ENCODE measurements around the gene COX5A. TPM values are rescaled to one million over a fixed set of nuclear protein-coding genes. Genes with fewer than 3 reads are reported as not detected.
A peak's percentile ranks its signal among the peaks of the same experiment; 100 is the strongest.

COX5A gene
- total RNA-seq (10 to 100 TPM; 40.7 to 44.2 TPM), total RNA-seq (16.4 to 133 (median 28.1) reads per million in 172 experiments)
- 157 TPM for polyA plus RNA-seq (2013, experiment 1 of 2)
- 128 TPM for polyA plus RNA-seq (2013, experiment 2 of 2)

DNA sequence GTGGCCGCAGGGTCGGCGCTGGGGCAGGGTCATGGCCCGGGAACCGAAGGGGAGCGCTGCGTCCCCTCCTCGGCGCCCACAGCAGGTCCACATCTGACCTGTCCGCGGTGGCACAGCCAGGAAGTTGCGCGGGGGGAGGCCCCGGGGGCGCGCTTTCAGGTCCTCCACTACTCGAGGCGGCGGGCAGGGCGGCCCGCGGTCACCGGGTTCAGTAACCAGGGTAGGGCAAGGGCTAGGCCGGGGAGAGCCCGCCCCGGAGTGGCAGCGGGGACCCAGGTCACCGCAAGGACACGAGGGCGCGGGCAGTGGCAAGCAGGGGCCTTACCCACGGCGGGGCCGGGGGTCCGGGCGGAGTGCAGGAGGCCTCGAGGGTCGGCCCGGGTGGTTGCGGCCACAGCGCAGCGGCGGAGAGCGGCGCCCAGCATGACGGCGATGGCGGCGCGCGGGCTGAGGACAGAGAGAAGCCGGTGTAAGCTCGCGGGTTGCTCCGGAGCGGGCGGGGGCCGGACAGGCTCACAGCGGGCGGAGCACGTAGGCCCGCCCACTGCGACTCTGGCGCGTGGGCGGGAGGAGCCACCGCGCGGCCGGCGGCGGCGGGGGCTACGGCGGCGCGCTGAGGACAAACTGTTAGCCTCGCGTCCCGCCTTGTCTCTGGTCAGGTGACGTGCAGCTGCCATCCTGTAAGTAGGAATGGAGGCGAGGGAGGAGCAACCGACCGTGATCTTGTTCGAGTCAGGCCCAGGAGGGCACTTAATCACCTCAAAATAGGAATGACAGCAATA lies at the start of gene COX5A:
Gene COX5A, minus strand, starts transcription at position 484 of the 782 bp plus-strand sequence. Its CDS starts 59 bp downstream, at position 425.
- no peaks in the 10 kb centered on the region for H3K9me3 ChIP-seq (ENCODE audit: control insufficient read depth in 1 of 2, insufficient read depth in 1 of 2, low read length in 2 of 2)
- peaks cover 10% of the 10 kb centered on the region for H3K36me3 Mint-ChIP-seq (ENCODE audit: low read depth)

DNA sequence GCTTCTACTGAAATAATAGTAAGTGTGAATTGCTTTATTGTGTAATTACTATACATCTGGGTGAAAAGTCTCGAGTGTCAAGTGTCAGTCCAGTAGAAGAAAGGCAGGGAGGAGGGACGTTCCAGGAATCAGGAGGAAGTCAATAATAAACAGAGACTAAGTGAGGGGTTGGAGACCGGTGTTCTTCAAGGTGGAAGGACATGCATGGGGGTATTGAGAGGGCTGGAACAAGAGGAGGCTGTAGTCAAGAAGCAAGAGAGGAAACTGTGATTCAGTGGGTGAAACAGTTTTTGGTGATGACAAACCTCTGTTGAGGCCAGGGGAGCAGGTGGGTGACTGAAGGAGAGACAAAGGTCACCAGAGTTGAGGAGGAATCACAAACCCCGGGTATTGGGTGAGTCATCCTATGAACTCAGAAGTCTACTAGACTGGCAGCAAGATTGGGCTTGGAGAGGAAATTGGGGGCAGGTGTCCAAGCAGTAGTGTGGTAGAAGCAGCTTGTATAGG lies 45.9 kb upstream of the COX5A start:
- CTCF ChIA-PET, result no interaction called here
- no peak overlapping the region for H3K27ac ChIP-seq (ENCODE audit: low read depth in 1 of 2, low read length in 2 of 2)
- no peaks in the 10 kb centered on the region for H3K9me3 Mint-ChIP-seq
- no peak for ATAC-seq (ENCODE audit: poor library complexity)
- intact Hi-C loops (cut with DNase I, micrococcal nuclease), result no loop called here
- DNase-seq, result peak in 2 of 14 experiments; percentile 6 to 25
- H3K9me3 ChIP-seq (ENCODE audit: control insufficient read depth in 1 of 2, insufficient read depth in 1 of 2, low read length in 2 of 2), result no peaks in the 10 kb centered on the region
- H3K27me3 Mint-ChIP-seq, result peaks cover 14% of the 10 kb centered on the region
- no peaks in the 10 kb centered on the region for H3K27me3 ChIP-seq (ENCODE audit: control insufficient read depth in 1 of 2, insufficient read depth in 2 of 2, low read length in 2 of 2)
- no peaks in the 10 kb centered on the region for H3K4me1 Mint-ChIP-seq (ENCODE audit: low read depth)
- POLR2A ChIA-PET, result no interaction called here
- H3K4me3 ChIP-seq (ENCODE audit: low read length), result no peak overlapping the region
- H3K4me3 Mint-ChIP-seq, result no peak overlapping the region
- no peaks in the 10 kb centered on the region for H3K36me3 Mint-ChIP-seq (ENCODE audit: low read depth)
- H3K27ac Mint-ChIP-seq, result no peak overlapping the region
- no peaks in the 10 kb centered on the region for H3K4me1 ChIP-seq (ENCODE audit: insufficient read depth, low read length)
- no peaks in the 10 kb centered on the region for H3K36me3 ChIP-seq (ENCODE audit: insufficient read depth, low read length)
- TF ChIP-seq, protein P1, sequence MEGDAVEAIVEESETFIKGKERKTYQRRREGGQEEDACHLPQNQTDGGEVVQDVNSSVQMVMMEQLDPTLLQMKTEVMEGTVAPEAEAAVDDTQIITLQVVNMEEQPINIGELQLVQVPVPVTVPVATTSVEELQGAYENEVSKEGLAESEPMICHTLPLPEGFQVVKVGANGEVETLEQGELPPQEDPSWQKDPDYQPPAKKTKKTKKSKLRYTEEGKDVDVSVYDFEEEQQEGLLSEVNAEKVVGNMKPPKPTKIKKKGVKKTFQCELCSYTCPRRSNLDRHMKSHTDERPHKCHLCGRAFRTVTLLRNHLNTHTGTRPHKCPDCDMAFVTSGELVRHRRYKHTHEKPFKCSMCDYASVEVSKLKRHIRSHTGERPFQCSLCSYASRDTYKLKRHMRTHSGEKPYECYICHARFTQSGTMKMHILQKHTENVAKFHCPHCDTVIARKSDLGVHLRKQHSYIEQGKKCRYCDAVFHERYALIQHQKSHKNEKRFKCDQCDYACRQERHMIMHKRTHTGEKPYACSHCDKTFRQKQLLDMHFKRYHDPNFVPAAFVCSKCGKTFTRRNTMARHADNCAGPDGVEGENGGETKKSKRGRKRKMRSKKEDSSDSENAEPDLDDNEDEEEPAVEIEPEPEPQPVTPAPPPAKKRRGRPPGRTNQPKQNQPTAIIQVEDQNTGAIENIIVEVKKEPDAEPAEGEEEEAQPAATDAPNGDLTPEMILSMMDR (IDR thresholded peaks at IDR 0.05), result no peak

More for the DNA sequence above, at the start of gene COX5A:
- H3K27me3 ChIP-seq (ENCODE audit: control insufficient read depth in 1 of 2, insufficient read depth in 2 of 2, low read length in 2 of 2), result no peaks in the 10 kb centered on the region
- peaks cover 28% of the 10 kb centered on the region for H3K4me1 Mint-ChIP-seq (ENCODE audit: low read depth)
- ATAC-seq (ENCODE audit: poor library complexity) (peak; percentile 95), DNase-seq (peak; percentile 83 to 97 (median 88))
- CTCF ChIA-PET, result interaction anchor here (1.0 to 1.8 kb wide), 5 partner anchors 12 to 157 kb away, joined by 3 to 7 read pairs (median 5); partner anchors contain the start of gene RPP25
- no peaks in the 10 kb centered on the region for H3K36me3 ChIP-seq (ENCODE audit: insufficient read depth, low read length)
- peak within 1 kb of the TSS; percentile 86 for H3K27ac Mint-ChIP-seq
- no peaks in the 10 kb centered on the region for H3K27me3 Mint-ChIP-seq
- POLR2A ChIA-PET, result interaction anchor here (0.7 to 2.0 kb wide), 24 partner anchors 11 to 943 kb away, joined by 3 to 17 read pairs (median 4); partner anchors contain the start of genes ARID3B, C15orf39, CLK3 and CSK
- H3K4me3 ChIP-seq (ENCODE audit: low read length), result peak within 1 kb of the TSS; percentile 82
- peak within 1 kb of the TSS; percentile 98 for H3K4me3 Mint-ChIP-seq
- no peaks in the 10 kb centered on the region for H3K9me3 Mint-ChIP-seq
- peak within 1 kb of the TSS; percentile 58 to 74 for H3K27ac ChIP-seq (ENCODE audit: low read depth in 1 of 2, low read length in 2 of 2)
- TF ChIP-seq, protein P1 (IDR thresholded peaks at IDR 0.05), result no peak
- intact Hi-C loops (cut with DNase I, micrococcal nuclease), result loop anchor here (2.0 to 10.0 kb wide), 14 partner anchors 45 to 943 kb away; partner anchors contain the start of genes ARID3B (in 2 of the 2), C15orf39 (in 1 of the 2), CSK (in 1 of the 2) and EDC3 (in 1 of the 2)
- H3K4me1 ChIP-seq (ENCODE audit: insufficient read depth, low read length), result peaks cover 37% of the 10 kb centered on the region

DNA sequence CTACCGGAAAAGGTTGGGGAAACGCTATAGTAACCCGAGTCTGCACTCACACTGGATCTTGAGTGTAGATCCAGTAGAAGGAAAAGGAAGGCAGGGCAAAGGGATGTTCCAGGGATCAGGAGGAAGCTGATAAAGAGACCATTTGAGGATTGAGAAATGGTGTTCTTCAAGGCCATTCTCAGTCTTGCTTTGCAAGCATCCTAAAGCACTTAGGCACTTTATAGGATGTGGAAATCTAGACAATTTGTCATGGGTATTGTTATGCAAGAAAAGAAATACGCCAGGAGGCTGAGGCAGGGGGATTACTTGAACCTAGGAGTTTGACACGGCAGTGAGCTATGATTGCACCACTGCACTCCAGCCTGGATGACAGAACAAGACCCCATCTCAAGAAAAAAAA lies 44.3 kb upstream of the COX5A start:
- Mint-ChIP-seq H3K9me3 (no peaks in the 10 kb centered on the region), H3K36me3 (ENCODE audit: low read depth) (no peaks in the 10 kb centered on the region), H3K4me1 (ENCODE audit: low read depth) (no peaks in the 10 kb centered on the region), H3K4me3 (no peak overlapping the region), H3K27me3 (peaks cover 8% of the 10 kb centered on the region), H3K27ac (no peak overlapping the region)
- TF ChIP-seq, protein P1 (IDR thresholded peaks at IDR 0.05), result no peak
- H3K27ac ChIP-seq (ENCODE audit: low read depth in 1 of 2, low read length in 2 of 2), result no peak overlapping the region
- ATAC-seq (ENCODE audit: poor library complexity), result no peak
- no peaks in the 10 kb centered on the region for H3K27me3 ChIP-seq (ENCODE audit: control insufficient read depth in 1 of 2, insufficient read depth in 2 of 2, low read length in 2 of 2)
- ChIA-PET CTCF (interaction anchor here (1.0 kb wide), 1 partner anchor 343 kb away, joined by 3 read pairs; no protein-coding TSS in a partner anchor), POLR2A (no interaction called here)
- intact Hi-C loops (cut with DNase I, micrococcal nuclease), result no loop called here
- no peaks in the 10 kb centered on the region for H3K36me3 ChIP-seq (ENCODE audit: insufficient read depth, low read length)
- no peak overlapping the region for H3K4me3 ChIP-seq (ENCODE audit: low read length)
- DNase-seq, result no peak
- H3K9me3 ChIP-seq (ENCODE audit: control insufficient read depth in 1 of 2, insufficient read depth in 1 of 2, low read length in 2 of 2), result no peaks in the 10 kb centered on the region
- H3K4me1 ChIP-seq (ENCODE audit: insufficient read depth, low read length), result no peaks in the 10 kb centered on the region
